ENCODE measurements around the gene KRT7.

The KRT7 gene

DNA sequence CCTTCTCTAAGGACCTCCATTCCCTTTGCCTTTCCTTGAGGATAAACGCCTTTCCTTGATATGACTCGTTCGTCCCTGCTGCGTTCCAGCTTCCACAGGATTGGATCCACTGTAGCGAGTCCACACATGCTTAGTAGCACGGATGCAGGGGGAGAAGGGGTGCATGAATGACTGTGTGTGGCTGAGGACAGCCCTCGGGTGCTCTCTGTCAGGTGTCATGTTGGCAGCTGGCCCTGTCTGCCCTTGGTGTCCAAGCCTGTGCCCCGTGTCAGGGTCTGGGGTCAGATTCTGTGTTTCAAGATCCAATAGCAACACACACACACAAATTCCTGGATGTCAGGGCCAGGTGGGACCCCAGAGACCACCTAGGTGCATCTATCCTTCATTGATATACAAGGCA, 23.7 kb upstream of the KRT7 start:
- Mint-ChIP-seq H3K4me1 (peaks cover 39% of the 10 kb centered on the region), H3K27ac (no peak overlapping the region), H3K4me3 (no peak overlapping the region), H3K36me3 (ENCODE audit: low read depth) (no peaks in the 10 kb centered on the region), H3K27me3 (ENCODE audit: low read depth, poor library complexity) (peaks cover 19% of the 10 kb centered on the region), H3K9me3 (no peaks in the 10 kb centered on the region)
- no peak for DNase-seq
- TF ChIP-seq, protein P1, sequence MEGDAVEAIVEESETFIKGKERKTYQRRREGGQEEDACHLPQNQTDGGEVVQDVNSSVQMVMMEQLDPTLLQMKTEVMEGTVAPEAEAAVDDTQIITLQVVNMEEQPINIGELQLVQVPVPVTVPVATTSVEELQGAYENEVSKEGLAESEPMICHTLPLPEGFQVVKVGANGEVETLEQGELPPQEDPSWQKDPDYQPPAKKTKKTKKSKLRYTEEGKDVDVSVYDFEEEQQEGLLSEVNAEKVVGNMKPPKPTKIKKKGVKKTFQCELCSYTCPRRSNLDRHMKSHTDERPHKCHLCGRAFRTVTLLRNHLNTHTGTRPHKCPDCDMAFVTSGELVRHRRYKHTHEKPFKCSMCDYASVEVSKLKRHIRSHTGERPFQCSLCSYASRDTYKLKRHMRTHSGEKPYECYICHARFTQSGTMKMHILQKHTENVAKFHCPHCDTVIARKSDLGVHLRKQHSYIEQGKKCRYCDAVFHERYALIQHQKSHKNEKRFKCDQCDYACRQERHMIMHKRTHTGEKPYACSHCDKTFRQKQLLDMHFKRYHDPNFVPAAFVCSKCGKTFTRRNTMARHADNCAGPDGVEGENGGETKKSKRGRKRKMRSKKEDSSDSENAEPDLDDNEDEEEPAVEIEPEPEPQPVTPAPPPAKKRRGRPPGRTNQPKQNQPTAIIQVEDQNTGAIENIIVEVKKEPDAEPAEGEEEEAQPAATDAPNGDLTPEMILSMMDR (IDR thresholded peaks at IDR 0.05) = no peak

DNA sequence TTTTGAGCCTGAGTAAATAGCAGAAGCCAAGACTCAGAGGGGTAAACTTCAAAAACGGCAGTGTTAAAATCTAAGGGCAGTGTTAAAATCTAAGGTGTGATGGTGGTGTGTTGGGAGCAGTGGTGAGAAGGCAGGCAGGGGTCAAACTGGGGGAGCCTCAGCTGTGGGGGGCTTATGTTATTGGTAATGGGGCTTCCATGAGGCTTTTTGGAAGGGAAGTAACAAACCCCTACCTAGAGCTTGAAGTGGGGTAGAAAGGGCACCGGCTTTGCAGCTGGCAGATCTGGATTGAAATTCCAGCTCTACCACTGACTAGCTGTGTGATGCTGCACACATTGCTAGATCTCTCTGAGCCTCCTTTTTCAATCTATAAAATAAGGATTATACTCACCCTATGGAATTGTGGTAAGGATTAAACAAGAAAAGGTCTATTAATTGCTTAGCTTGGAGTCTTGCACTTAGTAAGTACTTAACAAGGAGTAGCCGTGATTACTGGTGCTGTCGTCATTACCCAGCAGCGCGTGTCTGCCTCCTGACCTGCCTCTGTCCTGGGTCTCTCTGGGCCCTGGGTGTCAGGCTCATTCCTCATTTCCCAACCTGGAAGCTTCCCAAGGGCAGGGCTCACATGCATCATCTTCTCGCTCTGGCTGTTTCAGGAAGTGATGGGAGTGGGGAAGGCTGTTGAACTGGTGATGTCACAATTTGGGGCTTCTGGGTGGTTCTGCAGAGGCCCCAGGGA, 22.7 kb upstream of the KRT7 start:
- TF ChIP-seq, protein P1 (IDR thresholded peaks at IDR 0.05) = no peak
- H3K4me1 Mint-ChIP-seq = peaks cover 40% of the 10 kb centered on the region
- H3K27me3 Mint-ChIP-seq (ENCODE audit: low read depth, poor library complexity) = peaks cover 19% of the 10 kb centered on the region
- H3K36me3 Mint-ChIP-seq (ENCODE audit: low read depth) = no peaks in the 10 kb centered on the region
- H3K4me3 Mint-ChIP-seq = no peak overlapping the region
- no peak for DNase-seq
- H3K9me3 Mint-ChIP-seq = no peaks in the 10 kb centered on the region
- H3K27ac Mint-ChIP-seq = no peak overlapping the region

DNA sequence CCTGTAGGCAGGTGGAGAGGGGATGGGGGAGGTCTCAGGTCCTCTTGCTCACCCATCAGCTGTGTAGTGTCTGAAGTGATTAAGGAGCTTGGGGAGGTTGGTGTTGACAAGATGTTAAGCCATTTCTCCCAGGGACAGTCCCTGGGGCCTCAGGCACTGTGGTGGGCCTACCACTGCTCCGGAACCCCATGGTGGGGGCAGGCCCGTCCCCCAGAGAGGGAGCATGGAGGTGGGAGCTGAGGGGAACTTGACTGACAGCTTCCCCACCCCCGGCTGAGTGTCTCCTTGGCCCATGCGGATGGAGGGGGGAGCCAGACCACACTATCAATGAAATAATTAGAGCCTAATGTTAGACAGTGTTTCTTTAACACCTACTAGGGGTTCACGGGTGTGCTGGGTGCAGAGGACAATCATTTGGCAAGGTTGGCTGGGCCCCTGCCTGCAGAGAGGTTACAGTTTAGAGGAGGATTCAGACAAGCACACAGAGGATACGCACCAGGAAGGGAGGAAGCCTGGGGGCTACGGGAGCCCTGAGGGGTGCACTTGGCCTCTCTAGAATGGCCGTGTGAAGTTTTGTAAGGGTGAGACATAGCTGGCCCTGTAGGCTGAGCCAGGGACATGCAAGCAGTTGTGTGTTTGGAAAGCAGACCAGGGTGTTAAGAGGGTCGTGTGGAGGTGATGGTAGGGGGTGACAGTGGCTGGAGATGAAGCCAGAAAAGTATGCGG, 22.0 kb upstream of the KRT7 start:
- peaks cover 17% of the 10 kb centered on the region for H3K27me3 Mint-ChIP-seq (ENCODE audit: low read depth, poor library complexity)
- H3K27ac Mint-ChIP-seq = no peak overlapping the region
- TF ChIP-seq, protein P1 (IDR thresholded peaks at IDR 0.05) = no peak
- DNase-seq = no peak
- no peaks in the 10 kb centered on the region for H3K9me3 Mint-ChIP-seq
- no peak overlapping the region for H3K4me3 Mint-ChIP-seq
- no peaks in the 10 kb centered on the region for H3K36me3 Mint-ChIP-seq (ENCODE audit: low read depth)
- peaks cover 39% of the 10 kb centered on the region for H3K4me1 Mint-ChIP-seq

DNA sequence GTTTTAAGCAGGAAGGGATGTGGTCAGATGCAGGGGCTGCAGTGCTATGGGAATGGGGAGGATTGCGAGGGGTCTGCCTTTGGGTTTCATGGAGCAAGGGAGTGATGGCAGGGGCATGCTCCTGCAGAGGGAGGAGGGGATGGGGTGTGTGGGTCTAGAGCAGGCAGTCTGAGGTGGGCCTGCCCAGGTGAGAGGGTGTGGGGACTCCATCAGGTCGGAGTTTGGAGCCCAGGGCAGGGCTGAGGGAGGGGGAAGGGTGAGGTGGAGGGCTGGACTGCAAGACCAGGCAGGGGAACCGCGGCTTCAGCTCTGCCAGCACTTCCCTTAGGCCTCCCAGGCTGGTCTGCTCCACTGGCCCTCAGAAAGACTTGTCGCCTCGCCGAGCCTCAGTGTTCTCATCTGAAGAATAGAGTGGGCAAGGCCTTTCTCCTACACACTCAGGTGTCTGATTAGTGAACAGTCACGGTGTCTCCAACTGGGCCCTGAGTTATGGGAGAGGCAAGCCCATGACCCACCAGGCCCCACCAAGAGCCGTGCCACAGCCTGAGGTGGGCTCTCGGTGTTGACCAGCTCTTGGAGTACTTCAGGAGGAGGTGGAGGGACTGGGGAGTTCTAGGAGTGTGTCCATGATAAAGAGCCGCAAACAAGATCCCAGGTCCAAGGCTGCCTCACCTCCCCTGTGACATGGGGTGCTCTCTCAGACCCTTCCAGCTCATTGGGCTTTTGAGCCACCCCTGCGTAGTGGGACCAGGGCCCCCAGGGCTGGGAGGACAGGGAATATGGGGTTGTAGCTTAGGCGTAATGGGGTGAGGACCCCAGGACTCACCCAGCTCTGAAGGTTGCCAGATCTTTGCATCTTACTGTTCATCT, 21.1 kb upstream of the KRT7 start:
- H3K27me3 Mint-ChIP-seq (ENCODE audit: low read depth, poor library complexity) = peaks cover 23% of the 10 kb centered on the region
- TF ChIP-seq, protein P1 (IDR thresholded peaks at IDR 0.05) = no peak
- H3K36me3 Mint-ChIP-seq (ENCODE audit: low read depth) = no peaks in the 10 kb centered on the region
- no peak for DNase-seq
- H3K27ac Mint-ChIP-seq = no peak overlapping the region
- no peaks in the 10 kb centered on the region for H3K9me3 Mint-ChIP-seq
- no peak overlapping the region for H3K4me3 Mint-ChIP-seq
- H3K4me1 Mint-ChIP-seq = peaks cover 34% of the 10 kb centered on the region

DNA sequence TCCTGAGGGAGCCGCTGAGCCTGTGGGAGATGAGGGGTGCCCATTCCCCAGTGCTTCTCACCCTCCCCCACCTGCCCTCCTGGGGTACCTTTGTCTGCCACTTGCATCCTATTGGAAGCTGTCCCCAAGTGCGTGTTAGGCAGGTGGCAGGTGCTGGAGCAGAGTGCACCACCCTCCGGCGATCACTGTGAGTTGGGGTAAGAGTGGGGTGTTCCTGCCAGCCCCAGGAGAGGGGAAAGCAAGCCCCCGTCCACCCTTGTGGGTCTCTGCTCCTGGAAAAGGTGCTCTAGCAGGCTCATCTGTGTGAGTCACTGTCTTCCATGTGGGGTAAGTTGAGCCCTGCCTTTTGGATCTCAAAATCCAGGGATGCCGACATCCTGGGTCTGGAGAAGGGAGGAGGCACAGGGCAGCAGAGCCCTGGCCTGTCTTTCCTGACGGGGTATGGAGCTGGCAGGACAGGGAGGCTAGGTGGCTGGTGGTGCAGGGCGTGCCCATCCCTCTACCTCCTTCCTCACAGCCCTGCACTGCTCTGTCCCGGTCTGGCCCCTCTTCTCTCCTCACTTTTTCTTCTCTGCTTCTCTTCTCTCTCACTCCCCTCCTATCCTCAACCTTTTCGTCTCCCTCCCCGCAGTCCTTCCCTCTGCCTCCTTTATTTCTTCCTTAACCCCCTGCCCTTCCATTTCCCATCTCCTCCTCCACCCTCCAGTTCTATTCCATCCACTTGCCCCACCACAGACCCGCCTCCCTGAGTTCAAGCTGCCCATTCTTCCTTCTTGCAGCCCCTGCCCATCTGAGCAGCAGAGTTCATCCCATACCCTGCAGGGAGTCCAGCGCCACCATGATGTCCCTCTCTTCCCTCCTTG, 20.1 kb upstream of the KRT7 start:
- Mint-ChIP-seq H3K4me1 (peaks cover 25% of the 10 kb centered on the region), H3K9me3 (no peaks in the 10 kb centered on the region), H3K36me3 (ENCODE audit: low read depth) (no peaks in the 10 kb centered on the region), H3K27ac (no peak overlapping the region), H3K4me3 (no peak overlapping the region), H3K27me3 (ENCODE audit: low read depth, poor library complexity) (peaks cover 20% of the 10 kb centered on the region)
- TF ChIP-seq, protein P1 (IDR thresholded peaks at IDR 0.05) = no peak
- no peak for DNase-seq
